Choroid plexus epithelial cell (primary cell): ENCODE measurements around the gene CACNA1F.

Source experiments
- DNase-seq: peaks from one replicate; pipeline ENCODE4 v3.0.0-alpha.2; 2010; ENCODE audit warnings: low read depth
- H3K4me3 ChIP-seq: 2 replicates; pipeline ENCODE4 v1.5.1; 2011; ENCODE audit warnings: low read depth, mild to moderate bottlenecking, control low read depth, low read length, moderate library complexity
- CTCF ChIP-seq: conservative IDR thresholded peaks from 2 replicates; pipeline ENCODE4 v1.5.1; 2011; ENCODE audit warnings: low read depth, mild to moderate bottlenecking, control low read depth, inconsistent platforms, low read length, moderate library complexity

CACNA1F gene

GRCh38 chrX:49203536-49203935 is 29.6 kb downstream of the CACNA1F start:
- TF ChIP-seq CTCF, result no peak
- H3K4me3 ChIP-seq, result no peak overlapping the region
- DNase-seq, result no peak

- no peak for TF ChIP-seq CTCF
- no peak overlapping the region for H3K4me3 ChIP-seq
- no peak for DNase-seq
Measured at GRCh38 chrX:49202022-49202421, 31.1 kb downstream of the CACNA1F start.

GRCh38 chrX:49199906-49200771 is 33.0 kb downstream of the CACNA1F start, which contains the start of gene SYP:
SYP (minus strand) TSS chrX:49200193; CDS start chrX:49200186, 7 bp downstream.
- TF ChIP-seq CTCF, result no peak
- H3K4me3 ChIP-seq, result peak within 1 kb of the TSS; percentile 40
- DNase-seq, result peak; percentile 90

GRCh38 chrX:49199315-49199595 is 33.9 kb downstream of the CACNA1F start:
- TF ChIP-seq CTCF, result no peak
- no peak for DNase-seq
- no peak overlapping the region for H3K4me3 ChIP-seq

GRCh38 chrX:49198540-49199314 is 34.4 kb downstream of the CACNA1F start:
- no peak for TF ChIP-seq CTCF
- no peak overlapping the region for H3K4me3 ChIP-seq
- no peak for DNase-seq

GRCh38 chrX:49197543-49198087 is 35.5 kb downstream of the CACNA1F start:
- no peak for DNase-seq
- TF ChIP-seq CTCF, result no peak
- H3K4me3 ChIP-seq, result no peak overlapping the region
